ENCODE results near the gene AFF3.

DNA sequence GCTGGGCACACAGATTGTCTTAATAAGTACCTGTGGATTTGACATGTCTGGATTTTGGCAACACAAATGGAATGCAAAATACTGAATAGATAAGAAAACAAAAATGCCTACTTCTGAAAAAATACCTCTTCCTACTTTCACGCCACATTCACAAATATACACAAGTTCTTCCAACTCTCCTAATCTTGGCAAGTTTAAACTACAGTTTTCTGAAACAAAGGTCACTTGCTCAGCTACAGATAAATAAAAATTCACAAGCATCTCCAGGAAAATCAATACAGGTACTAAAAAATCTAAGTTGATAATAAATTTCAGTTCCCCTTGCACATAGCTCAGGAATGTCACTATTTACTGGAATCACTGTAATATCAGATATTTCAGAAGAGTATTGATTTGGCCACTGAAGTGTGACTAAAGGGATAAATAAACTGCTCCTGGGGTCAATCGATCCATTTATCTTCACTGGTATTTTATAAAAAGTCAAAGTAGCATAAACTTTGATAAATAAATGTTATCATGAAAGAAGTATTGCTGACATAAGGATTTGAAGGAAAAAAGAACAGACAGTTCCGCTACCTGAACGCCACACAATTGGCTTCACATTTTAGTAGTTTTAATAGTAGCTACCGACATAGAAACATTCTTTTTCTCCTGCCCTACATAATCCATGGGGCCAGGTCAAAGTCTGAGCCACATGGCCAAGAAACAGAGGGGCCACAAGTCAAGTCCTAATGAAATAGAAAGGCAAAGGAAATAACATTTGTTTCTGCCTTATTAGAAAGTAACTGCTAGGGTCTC is 243.1 kb downstream of the AFF3 start:
- TF ChIP-seq, protein P1, sequence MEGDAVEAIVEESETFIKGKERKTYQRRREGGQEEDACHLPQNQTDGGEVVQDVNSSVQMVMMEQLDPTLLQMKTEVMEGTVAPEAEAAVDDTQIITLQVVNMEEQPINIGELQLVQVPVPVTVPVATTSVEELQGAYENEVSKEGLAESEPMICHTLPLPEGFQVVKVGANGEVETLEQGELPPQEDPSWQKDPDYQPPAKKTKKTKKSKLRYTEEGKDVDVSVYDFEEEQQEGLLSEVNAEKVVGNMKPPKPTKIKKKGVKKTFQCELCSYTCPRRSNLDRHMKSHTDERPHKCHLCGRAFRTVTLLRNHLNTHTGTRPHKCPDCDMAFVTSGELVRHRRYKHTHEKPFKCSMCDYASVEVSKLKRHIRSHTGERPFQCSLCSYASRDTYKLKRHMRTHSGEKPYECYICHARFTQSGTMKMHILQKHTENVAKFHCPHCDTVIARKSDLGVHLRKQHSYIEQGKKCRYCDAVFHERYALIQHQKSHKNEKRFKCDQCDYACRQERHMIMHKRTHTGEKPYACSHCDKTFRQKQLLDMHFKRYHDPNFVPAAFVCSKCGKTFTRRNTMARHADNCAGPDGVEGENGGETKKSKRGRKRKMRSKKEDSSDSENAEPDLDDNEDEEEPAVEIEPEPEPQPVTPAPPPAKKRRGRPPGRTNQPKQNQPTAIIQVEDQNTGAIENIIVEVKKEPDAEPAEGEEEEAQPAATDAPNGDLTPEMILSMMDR (IDR thresholded peaks at IDR 0.05): no peak
- TF ChIP-seq POLR2A (IDR thresholded peaks at IDR 0.05): no peak
